Suprapubic skin (tissue), 4 donors: Measurements from ENCODE around the gene ATP1A3.
A peak's percentile ranks its signal among the peaks of the same experiment; 100 is the strongest.

Experiments
- CTCF ChIP-seq, 2 donors: fragments of 200-600 bp in 1 of 2; fragments of 450-650 bp in 1 of 2; sonication (generic) in 1 of 2; IDR thresholded peaks; one replicate each; pipeline ENCODE4 v1.5.1; 2016 to 2019; ENCODE audit warnings: antibody characterized with exemption in 2 of 2, mild to moderate bottlenecking in 1 of 2, moderate library complexity in 1 of 2
- POLR2A ChIP-seq, 2 donors: fragments of 450-650 bp; IDR thresholded peaks; one replicate each; pipeline ENCODE4 v1.6.1; 2017; ENCODE audit warnings: antibody characterized with exemption in 2 of 2, mild to moderate bottlenecking in 2 of 2, moderate library complexity in 2 of 2
- POLR2AphosphoS5 ChIP-seq, 3 donors: sonication (generic); formaldehyde crosslinking; IDR thresholded peaks; one replicate each; pipeline ENCODE4 v1.6.1; 2017; ENCODE audit warnings: antibody characterized with exemption in 3 of 3

GRCh38 chr19:41998246-41999020 lies 4.4 kb upstream of the ATP1A3 start:
- peak in 1 of 2 donors; percentile 44 for TF ChIP-seq CTCF (IDR thresholded peaks at IDR 0.05)
- TF ChIP-seq POLR2AphosphoS5 (IDR thresholded peaks at IDR 0.05): no peak
- TF ChIP-seq POLR2A (IDR thresholded peaks at IDR 0.05): no peak
